ENCODE data around the gene TMEM18. TPM values are rescaled to one million over a fixed set of nuclear protein-coding genes. Genes with fewer than 3 reads are reported as not detected.

The TMEM18 gene
- polyA plus RNA-seq, 1 donor: 34.9 TPM

DNA sequence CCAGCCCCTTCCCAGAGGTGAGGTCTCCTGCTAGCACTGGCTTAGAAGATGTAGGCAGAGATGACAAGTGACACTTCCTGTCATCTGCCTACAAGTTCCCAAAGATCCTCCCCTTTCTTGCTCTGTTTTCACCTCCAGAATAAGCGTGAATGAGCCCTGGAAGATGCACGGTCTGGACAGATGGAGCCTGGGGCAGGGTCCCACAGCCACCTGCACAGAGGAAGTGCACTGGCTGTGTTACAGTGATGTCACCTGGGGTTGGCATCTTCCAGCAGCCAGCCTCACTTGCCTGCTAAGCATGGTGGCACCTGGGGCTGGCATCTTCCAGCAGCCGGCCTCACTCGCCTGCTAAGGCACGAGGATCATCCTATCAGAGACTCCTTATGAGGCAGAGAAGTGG, 32.3 kb downstream of the TMEM18 start:
- H3K9me3 ChIP-seq (ENCODE audit: control insufficient read depth, low read depth, low read length): no peaks in the 10 kb centered on the region
- DNase-seq: no peak
- H3K4me1 ChIP-seq (ENCODE audit: control insufficient read depth, insufficient read depth, low read length): no peaks in the 10 kb centered on the region
- H3K27ac ChIP-seq (ENCODE audit: low read length): no peak overlapping the region
- no peak overlapping the region for H3K4me3 ChIP-seq (ENCODE audit: low read length)
- no peaks in the 10 kb centered on the region for H3K27me3 ChIP-seq (ENCODE audit: control insufficient read depth, insufficient read depth, low read length)
- no CpG with 5 or more reads among the region's 5 CpGs for WGBS (ENCODE audit: insufficient coverage, low lambda C conversion rate)
- H3K36me3 ChIP-seq (ENCODE audit: control insufficient read depth, insufficient read depth, low read length): no peaks in the 10 kb centered on the region

DNA sequence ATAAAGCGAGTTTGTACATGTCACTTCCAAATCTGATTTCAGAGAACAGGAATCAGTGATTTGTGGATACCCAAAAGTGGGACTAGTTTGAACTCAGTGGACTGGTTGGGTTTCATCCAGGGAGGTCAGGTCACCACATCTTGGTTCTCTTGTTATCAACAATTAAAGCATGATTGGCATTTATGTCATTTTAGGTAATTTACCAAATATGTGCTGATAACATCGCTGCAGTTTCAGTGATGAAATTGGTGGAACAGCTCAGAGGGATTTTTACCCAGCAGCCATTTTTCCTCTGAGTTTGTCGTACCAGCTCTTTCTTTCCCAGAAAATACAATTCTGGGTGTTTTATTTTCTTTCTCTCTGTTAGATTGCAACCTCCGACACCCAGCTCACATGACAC, 33.4 kb downstream of the TMEM18 start:
- no peak overlapping the region for H3K4me3 ChIP-seq (ENCODE audit: low read length)
- H3K9me3 ChIP-seq (ENCODE audit: control insufficient read depth, low read depth, low read length): no peaks in the 10 kb centered on the region
- no peak overlapping the region for H3K27ac ChIP-seq (ENCODE audit: low read length)
- H3K4me1 ChIP-seq (ENCODE audit: control insufficient read depth, insufficient read depth, low read length): no peaks in the 10 kb centered on the region
- H3K27me3 ChIP-seq (ENCODE audit: control insufficient read depth, insufficient read depth, low read length): no peaks in the 10 kb centered on the region
- no peak for DNase-seq
- H3K36me3 ChIP-seq (ENCODE audit: control insufficient read depth, insufficient read depth, low read length): no peaks in the 10 kb centered on the region
- WGBS (ENCODE audit: insufficient coverage, low lambda C conversion rate): 83% methylated on average over 1 of the region's 4 CpGs

- Histone ChIP-seq H3K36me3 (ENCODE audit: control insufficient read depth, insufficient read depth, low read length) (no peaks in the 10 kb centered on the region), H3K4me3 (ENCODE audit: low read length) (no peak overlapping the region), H3K4me1 (ENCODE audit: control insufficient read depth, insufficient read depth, low read length) (no peaks in the 10 kb centered on the region), H3K9me3 (ENCODE audit: control insufficient read depth, low read depth, low read length) (no peaks in the 10 kb centered on the region), H3K27me3 (ENCODE audit: control insufficient read depth, insufficient read depth, low read length) (no peaks in the 10 kb centered on the region), H3K27ac (ENCODE audit: low read length) (no peak overlapping the region)
- no peak for DNase-seq
- WGBS (ENCODE audit: insufficient coverage, low lambda C conversion rate): no CpG with 5 or more reads among the region's 10 CpGs
These were observed 33.9 kb downstream of the TMEM18 start for GRCh38 chr2:643334-643733.

GRCh38 chr2:641872-642815, 35.1 kb downstream of the TMEM18 start:
- 80% methylated on average over 1 of the region's 35 CpGs for WGBS (ENCODE audit: insufficient coverage, low lambda C conversion rate)
- Histone ChIP-seq H3K9me3 (ENCODE audit: control insufficient read depth, low read depth, low read length) (no peaks in the 10 kb centered on the region), H3K36me3 (ENCODE audit: control insufficient read depth, insufficient read depth, low read length) (no peaks in the 10 kb centered on the region), H3K27me3 (ENCODE audit: control insufficient read depth, insufficient read depth, low read length) (no peaks in the 10 kb centered on the region), H3K4me1 (ENCODE audit: control insufficient read depth, insufficient read depth, low read length) (no peaks in the 10 kb centered on the region), H3K4me3 (ENCODE audit: low read length) (no peak overlapping the region), H3K27ac (ENCODE audit: low read length) (no peak overlapping the region)
- no peak for DNase-seq

DNA sequence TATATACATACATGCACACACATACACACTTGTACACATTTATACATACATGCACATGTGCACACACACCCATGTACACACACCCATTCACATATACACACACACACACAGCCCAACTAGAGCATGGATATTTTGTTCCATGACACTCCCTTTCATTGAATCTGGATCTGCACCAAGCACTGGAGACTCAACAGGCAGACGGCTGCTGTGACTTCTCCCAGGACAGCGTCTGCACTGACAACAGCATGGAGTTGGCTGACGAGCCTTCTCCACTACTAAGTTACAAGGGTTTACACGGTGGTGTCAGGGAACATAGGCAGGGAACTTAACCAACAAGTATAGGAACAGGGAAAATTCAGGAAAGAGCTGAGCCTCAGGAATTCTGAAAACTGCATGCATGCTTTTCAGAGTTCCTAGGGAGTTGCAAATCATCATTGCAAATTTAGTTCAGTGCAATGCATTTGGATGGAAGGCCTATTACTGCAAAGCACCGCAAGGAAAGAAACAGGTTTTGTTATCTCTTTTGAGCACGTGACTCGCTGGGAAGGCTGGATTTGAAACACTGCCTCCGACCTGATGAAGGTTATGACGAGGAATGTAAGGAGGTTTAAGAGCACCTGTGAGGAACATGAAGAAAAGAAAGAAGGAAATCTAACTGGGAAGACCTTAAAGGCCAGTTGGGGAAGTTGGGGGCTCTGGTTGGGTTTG, 35.9 kb downstream of the TMEM18 start:
- Histone ChIP-seq H3K4me3 (ENCODE audit: low read length) (no peak overlapping the region), H3K9me3 (ENCODE audit: control insufficient read depth, low read depth, low read length) (peaks cover 6% of the 10 kb centered on the region), H3K27ac (ENCODE audit: low read length) (no peak overlapping the region), H3K4me1 (ENCODE audit: control insufficient read depth, insufficient read depth, low read length) (peaks cover 6% of the 10 kb centered on the region), H3K27me3 (ENCODE audit: control insufficient read depth, insufficient read depth, low read length) (peaks cover 3% of the 10 kb centered on the region), H3K36me3 (ENCODE audit: control insufficient read depth, insufficient read depth, low read length) (no peaks in the 10 kb centered on the region)
- DNase-seq: peak in 1 of 2 donors; percentile 19
- WGBS (ENCODE audit: insufficient coverage, low lambda C conversion rate): 18% methylated on average over 4 of the region's 9 CpGs

- no peak for DNase-seq
- Histone ChIP-seq H3K27ac (ENCODE audit: low read length) (no peak overlapping the region), H3K27me3 (ENCODE audit: control insufficient read depth, insufficient read depth, low read length) (peaks cover 6% of the 10 kb centered on the region), H3K36me3 (ENCODE audit: control insufficient read depth, insufficient read depth, low read length) (no peaks in the 10 kb centered on the region), H3K9me3 (ENCODE audit: control insufficient read depth, low read depth, low read length) (peaks cover 11% of the 10 kb centered on the region), H3K4me1 (ENCODE audit: control insufficient read depth, insufficient read depth, low read length) (peaks cover 10% of the 10 kb centered on the region), H3K4me3 (ENCODE audit: low read length) (no peak overlapping the region)
- no CpG with 5 or more reads among the region's 6 CpGs for WGBS (ENCODE audit: insufficient coverage, low lambda C conversion rate)
These were observed 37.5 kb downstream of the TMEM18 start for GRCh38 chr2:639703-640102.

GRCh38 chr2:637804-638203, 39.4 kb downstream of the TMEM18 start:
- no CpG with 5 or more reads among the region's 7 CpGs for WGBS (ENCODE audit: insufficient coverage, low lambda C conversion rate)
- no peak overlapping the region for H3K27ac ChIP-seq (ENCODE audit: low read length)
- peaks cover 11% of the 10 kb centered on the region for H3K9me3 ChIP-seq (ENCODE audit: control insufficient read depth, low read depth, low read length)
- H3K36me3 ChIP-seq (ENCODE audit: control insufficient read depth, insufficient read depth, low read length): no peaks in the 10 kb centered on the region
- peaks cover 10% of the 10 kb centered on the region for H3K4me1 ChIP-seq (ENCODE audit: control insufficient read depth, insufficient read depth, low read length)
- peaks cover 6% of the 10 kb centered on the region for H3K27me3 ChIP-seq (ENCODE audit: control insufficient read depth, insufficient read depth, low read length)
- no peak overlapping the region for H3K4me3 ChIP-seq (ENCODE audit: low read length)
- DNase-seq: no peak

DNA sequence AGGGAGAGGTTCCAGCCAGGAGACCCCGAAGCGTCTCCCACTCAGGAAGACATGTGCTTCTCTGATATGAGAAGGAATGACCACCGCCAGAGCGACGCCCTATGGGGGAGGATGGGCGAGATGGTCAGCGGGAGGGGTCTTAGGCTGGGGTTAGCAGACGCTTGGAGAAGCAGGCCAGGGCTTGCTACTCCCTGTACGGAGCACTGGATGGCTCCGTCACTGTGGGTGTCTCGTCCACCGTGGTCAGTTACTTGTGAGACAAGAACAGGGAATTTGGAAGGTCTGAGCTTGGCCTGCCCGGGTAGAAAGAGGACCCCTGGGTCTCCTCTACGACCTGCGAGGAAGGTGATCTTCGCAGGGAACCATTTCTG, 39.8 kb downstream of the TMEM18 start:
- no peak for DNase-seq
- peaks cover 6% of the 10 kb centered on the region for H3K27me3 ChIP-seq (ENCODE audit: control insufficient read depth, insufficient read depth, low read length)
- WGBS (ENCODE audit: insufficient coverage, low lambda C conversion rate): no CpG with 5 or more reads among the region's 16 CpGs
- peaks cover 11% of the 10 kb centered on the region for H3K9me3 ChIP-seq (ENCODE audit: control insufficient read depth, low read depth, low read length)
- H3K27ac ChIP-seq (ENCODE audit: low read length): no peak overlapping the region
- H3K4me1 ChIP-seq (ENCODE audit: control insufficient read depth, insufficient read depth, low read length): peaks cover 10% of the 10 kb centered on the region
- no peaks in the 10 kb centered on the region for H3K36me3 ChIP-seq (ENCODE audit: control insufficient read depth, insufficient read depth, low read length)
- H3K4me3 ChIP-seq (ENCODE audit: low read length): no peak overlapping the region

- Histone ChIP-seq H3K4me3 (ENCODE audit: low read length) (peak overlapping the region; percentile 25), H3K27ac (ENCODE audit: low read length) (no peak overlapping the region), H3K9me3 (ENCODE audit: control insufficient read depth, low read depth, low read length) (peaks cover 11% of the 10 kb centered on the region), H3K4me1 (ENCODE audit: control insufficient read depth, insufficient read depth, low read length) (peaks cover 10% of the 10 kb centered on the region), H3K27me3 (ENCODE audit: control insufficient read depth, insufficient read depth, low read length) (peaks cover 6% of the 10 kb centered on the region), H3K36me3 (ENCODE audit: control insufficient read depth, insufficient read depth, low read length) (no peaks in the 10 kb centered on the region)
- peak; percentile 35 to 50 for DNase-seq
- no CpG with 5 or more reads among the region's 57 CpGs for WGBS (ENCODE audit: insufficient coverage, low lambda C conversion rate)
These were observed 40.4 kb downstream of the TMEM18 start for GRCh38 chr2:636641-637405.

Measured in large intestine (tissue), 3 donors.